IMR-90 (cell line): ENCODE results near the gene GPR21. TPM values are rescaled to one million over a fixed set of nuclear protein-coding genes. Genes with fewer than 3 reads are reported as not detected.

ENCODE experiments used
- ATAC-seq: fragments of 200-7000 bp; cut with Tn5 transposase; 2 replicates; pipeline ENCODE4 v1.9.1; 2020; ENCODE audit warnings: low read depth, mild to moderate bottlenecking, moderate library complexity
- BruUV-seq: library from RNA; stranded (reverse); fragments of 400-500 nt; replicated peaks from 2 replicates; lab custom pipeline; 2021; lab: Mats Ljungman, UMichigan
- CTCF ChIA-PET: fragments of 300-600 bp; formaldehyde crosslinking; extraction: SDS; loops from one replicate; lab custom pipeline; 2021; ENCODE audit warnings: antibody characterized with exemption; lab: Yijun Ruan, JAX
- POLR2A ChIA-PET: fragments of 300-600 bp; sonication (Branson Sonifier 250); formaldehyde crosslinking; loops from one replicate; lab custom pipeline; 2022; ENCODE audit warnings: antibody characterized with exemption; ENCODE audit not compliant: unreplicated experiment; lab: Charles Lee
- DNase-seq: peaks from one replicate; pipeline ENCODE4 v3.0.0; 2013
- H2AFZ ChIP-seq: replicated peaks from 2 replicates; pipeline ENCODE3; 2013; ENCODE audit warnings: low read length, mild to moderate bottlenecking; ENCODE audit not compliant: poor library complexity
- H2AK5ac ChIP-seq: 2 replicates; pipeline ENCODE4 v1.6.1; 2013; ENCODE audit warnings: low read depth, low read length, inconsistent platforms
- H2AK9ac ChIP-seq: replicated peaks from 2 replicates; pipeline ENCODE3; 2013; ENCODE audit warnings: mild to moderate bottlenecking, low read depth, low read length, moderate library complexity; ENCODE audit not compliant: poor library complexity
- H2BK120ac ChIP-seq: 2 replicates; pipeline ENCODE4 v1.6.1; 2013; ENCODE audit warnings: low read depth, low read length, inconsistent platforms
- H2BK15ac ChIP-seq: 3 replicates; pipeline ENCODE4 v1.6.1; 2013; ENCODE audit warnings: low read depth, low read length, inconsistent platforms
- H2BK20ac ChIP-seq: 2 replicates; pipeline ENCODE4 v1.6.1; 2013; ENCODE audit warnings: low read depth, mild to moderate bottlenecking, inconsistent platforms, low read length, moderate library complexity
- H2BK5ac ChIP-seq: 2 replicates; pipeline ENCODE4 v1.6.1; 2013; ENCODE audit warnings: mild to moderate bottlenecking, low read depth, low read length, inconsistent platforms; ENCODE audit not compliant: poor library complexity, severe bottlenecking
- H3K14ac ChIP-seq: replicated peaks from 2 replicates; pipeline ENCODE4 v1.6.1; 2013; ENCODE audit warnings: low read depth, low read length, inconsistent platforms
- H3K18ac ChIP-seq: 2 replicates; pipeline ENCODE4 v1.6.1; 2013; ENCODE audit warnings: low read depth, low read length, control low read depth
- H3K23ac ChIP-seq: 2 replicates; pipeline ENCODE4 v1.6.1; 2013; ENCODE audit warnings: low read depth, low read length, inconsistent platforms
- H3K27ac ChIP-seq: 2 replicates; pipeline ENCODE4 v1.5.1; 2013; ENCODE audit warnings: mild to moderate bottlenecking, control low read depth, low read length; ENCODE audit not compliant: insufficient read depth
- H3K27me3 ChIP-seq: 2 replicates; pipeline ENCODE4 v1.6.1; 2013; ENCODE audit warnings: low read length; ENCODE audit not compliant: control insufficient read depth, insufficient read depth
- H3K36me3 ChIP-seq: 2 replicates; pipeline ENCODE4 v1.6.1; 2013; ENCODE audit warnings: low read length, mixed read lengths; ENCODE audit not compliant: control insufficient read depth, insufficient read depth
- H3K4ac ChIP-seq: 2 replicates; pipeline ENCODE4 v1.6.1; 2013; ENCODE audit warnings: low read depth, low read length, inconsistent platforms
- H3K4me1 ChIP-seq: 2 replicates; pipeline ENCODE4 v1.6.1; 2013; ENCODE audit warnings: low read length, mixed read lengths; ENCODE audit not compliant: control insufficient read depth, insufficient read depth
- H3K4me2 ChIP-seq: 2 replicates; pipeline ENCODE4 v1.6.1; 2013; ENCODE audit warnings: low read depth, mild to moderate bottlenecking, control low read depth, low read length, moderate library complexity
- H3K4me3 ChIP-seq: 2 replicates; pipeline ENCODE4 v1.5.1; 2013; ENCODE audit warnings: low read depth, mild to moderate bottlenecking, control low read depth, low read length, moderate library complexity; ENCODE audit not compliant: insufficient read depth
- H3K56ac ChIP-seq: 2 replicates; pipeline ENCODE4 v1.6.1; 2013; ENCODE audit warnings: low read length, inconsistent platforms; ENCODE audit not compliant: insufficient read depth; ENCODE audit errors: extremely low read depth
- H3K79me1 ChIP-seq, 2 experiments: 2 replicates each; pipeline ENCODE4 v1.6.1; 2013; ENCODE audit warnings: low read length in 2 of 2, inconsistent platforms in 1 of 2, low read depth in 1 of 2
- H3K9ac ChIP-seq: 2 replicates; pipeline ENCODE4 v1.6.1; 2013; ENCODE audit warnings: low read depth, low read length, control low read depth
- H3K9me1 ChIP-seq: 2 replicates; pipeline ENCODE4 v1.6.1; 2013; ENCODE audit warnings: low read length, inconsistent platforms; ENCODE audit not compliant: insufficient read depth
- H3K9me3 ChIP-seq: 2 replicates; pipeline ENCODE4 v1.6.1; 2013; ENCODE audit warnings: low read length; ENCODE audit not compliant: control insufficient read depth, insufficient read depth
- H4K20me1 ChIP-seq: 2 replicates; pipeline ENCODE4 v1.6.1; 2013; ENCODE audit warnings: low read length, inconsistent platforms; ENCODE audit not compliant: insufficient read depth
- H4K5ac ChIP-seq: 2 replicates; pipeline ENCODE4 v1.6.1; 2013; ENCODE audit warnings: mild to moderate bottlenecking, low read depth, low read length, control low read depth
- H4K8ac ChIP-seq, 2 experiments: 2 replicates each; pipeline ENCODE4 v1.6.1; 2013; ENCODE audit warnings: low read depth in 2 of 2, low read length in 2 of 2, control low read depth in 1 of 2, inconsistent platforms in 1 of 2
- H4K91ac ChIP-seq: 2 replicates; pipeline ENCODE4 v1.6.1; 2013; ENCODE audit warnings: low read depth, low read length, inconsistent platforms; ENCODE audit not compliant: insufficient read depth
- BHLHE40 ChIP-seq: fragments of 150-350 bp; IDR thresholded peaks from 2 replicates; pipeline ENCODE4 v1.6.1; 2016; ENCODE audit warnings: mild to moderate bottlenecking, low read depth, low read length
- FOS ChIP-seq: fragments of 150-350 bp; IDR thresholded peaks from 2 replicates; pipeline ENCODE4 v1.6.1; 2016; ENCODE audit warnings: low read depth, low read length
- MAFK ChIP-seq: IDR thresholded peaks from 2 replicates; pipeline ENCODE4 v1.6.1; 2012; ENCODE audit warnings: low read depth, low read length, improper control_type of control experiment
- MXI1 ChIP-seq: IDR thresholded peaks from 2 replicates; pipeline ENCODE4 v1.6.1; 2012; ENCODE audit warnings: low read depth, mild to moderate bottlenecking, low read length, moderate library complexity, borderline replicate concordance
- NFE2L2 ChIP-seq: fragments of 150-350 bp; IDR thresholded peaks from 2 replicates; pipeline ENCODE4 v1.6.1; 2016; ENCODE audit warnings: low read depth, mild to moderate bottlenecking, low read length
- RAD21 ChIP-seq: IDR thresholded peaks from 2 replicates; pipeline ENCODE4 v1.6.1; 2012; ENCODE audit warnings: low read length, improper control_type of control experiment
- RCOR1 ChIP-seq: IDR thresholded peaks from 2 replicates; pipeline ENCODE4 v1.6.1; 2012; ENCODE audit warnings: mild to moderate bottlenecking, low read length, improper control_type of control experiment; ENCODE audit not compliant: insufficient replicate concordance
- whole genome bisulfite sequencing, 2 experiments: methylation state at CpG; one replicate each; pipeline versions ENCODE4 v1.1.5 to v1.1.7; 2013; ENCODE audit warnings: missing lambda C conversion rate in 2 of 2; ENCODE audit not compliant: insufficient read length in 1 of 2; ENCODE audit errors: extremely low coverage in 2 of 2; 5-methylcytosine and 5-hydroxymethylcytosine counted together
- dilution Hi-C: fragments of 300-500 bp; cut with HindIII; formaldehyde crosslinking; loops from one replicate; pipeline ENCODE4 v1.14.3; 2018; ENCODE audit warnings: low sequenced_read_pairs; ENCODE audit not compliant: unreplicated experiment
- in situ Hi-C: fragments of 300-500 bp; cut with MboI; formaldehyde crosslinking; loops from 3 replicates; pipeline ENCODE4 v1.14.3; 2019; ENCODE audit warnings: low sequenced_read_pairs, inconsistent platforms, mixed read lengths
- intact Hi-C: fragments of 100-400 bp; cut with micrococcal nuclease; formaldehyde crosslinking; loops from 2 replicates; pipeline ENCODE4 v1.10.0; 2022
- polyA plus RNA-seq, 3 experiments: library from polyadenylated mRNA; depleted of rRNA; stranded (reverse); fragments of >200 nt; gene quantifications; 2 replicates each; pipeline ENCODE4 v1.2.3, GENCODE V29; 2012; ENCODE audit warnings: low replicate concordance in 1 of 3
- total RNA-seq: library from RNA; depleted of rRNA; stranded (reverse); fragments of >200 nt; gene quantifications from 2 replicates; pipeline ENCODE4 v1.2.3, GENCODE V29; 2012
- TF ChIP-seq, protein P1 (sequence below): fragments of 150-350 bp; IDR thresholded peaks from 2 replicates; pipeline ENCODE4 v1.6.1; 2016; ENCODE audit warnings: low read depth, mild to moderate bottlenecking, low read length, moderate library complexity, borderline replicate concordance

GPR21 gene
- total and polyA plus RNA-seq, 2 of the 4 experiments (the other 2 are of a cell fraction): 0.90 TPM; not detected in 1

- dilution Hi-C loops (no loop called here), in situ Hi-C loops (no loop called here), intact Hi-C loops (no loop called here)
- H3K23ac ChIP-seq: no peak overlapping the region
- no peak for TF ChIP-seq MXI1
- TF ChIP-seq, protein P1, sequence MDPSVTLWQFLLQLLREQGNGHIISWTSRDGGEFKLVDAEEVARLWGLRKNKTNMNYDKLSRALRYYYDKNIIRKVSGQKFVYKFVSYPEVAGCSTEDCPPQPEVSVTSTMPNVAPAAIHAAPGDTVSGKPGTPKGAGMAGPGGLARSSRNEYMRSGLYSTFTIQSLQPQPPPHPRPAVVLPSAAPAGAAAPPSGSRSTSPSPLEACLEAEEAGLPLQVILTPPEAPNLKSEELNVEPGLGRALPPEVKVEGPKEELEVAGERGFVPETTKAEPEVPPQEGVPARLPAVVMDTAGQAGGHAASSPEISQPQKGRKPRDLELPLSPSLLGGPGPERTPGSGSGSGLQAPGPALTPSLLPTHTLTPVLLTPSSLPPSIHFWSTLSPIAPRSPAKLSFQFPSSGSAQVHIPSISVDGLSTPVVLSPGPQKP: no peak
- TF ChIP-seq RAD21: no peak
- TF ChIP-seq FOS: no peak
- TF ChIP-seq NFE2L2: no peak
- TF ChIP-seq RCOR1: no peak
- TF ChIP-seq MAFK: peak; percentile 39; the same call in 1 of the 2 replicates
- no peak for TF ChIP-seq BHLHE40
- peak overlapping the region; percentile 97; the same call in 1 of the 3 replicates for H2BK15ac ChIP-seq
- peak overlapping the region; percentile 36 to 50; a peak in 3 of 4 replicates for H4K8ac ChIP-seq
- H3K4me1 ChIP-seq: peaks cover 4% of the 10 kb centered on the region
- peak overlapping the region; percentile 91 for H3K18ac ChIP-seq
- peak overlapping the region; percentile 48; the same call in 1 of the 2 replicates for H4K5ac ChIP-seq
- no peak for ATAC-seq
- 80% methylated on average over 1 of the region's 5 CpGs; no CpG with 5 or more reads in 1 of the 2 experiments for WGBS, 2 experiments
- peak overlapping the region; percentile 41; the same call in 1 of the 2 replicates for H2BK120ac ChIP-seq
- no peaks in the 10 kb centered on the region for H3K9me1 ChIP-seq
- H3K4me2 ChIP-seq: no peak overlapping the region
- CTCF ChIA-PET: no interaction called here
- peak overlapping the region; percentile 28; the same call in 1 of the 2 replicates for H3K14ac ChIP-seq
- no peak overlapping the region for H3K9ac ChIP-seq
- 0 out of 2 replicates have a peak overlapping the region, but pooled peaks have one; percentile 46 for H2BK20ac ChIP-seq
- POLR2A ChIA-PET: no interaction called here
- peak overlapping the region; percentile 54; the same call in 1 of the 2 replicates for H3K4ac ChIP-seq
- H2AK9ac ChIP-seq: no peak overlapping the region
- H3K27ac ChIP-seq: peak overlapping the region; percentile 76; the same call in 1 of the 2 replicates
- H3K4me3 ChIP-seq: no peak overlapping the region
- H2AK5ac ChIP-seq: peak overlapping the region; percentile 77; the same call in 1 of the 2 replicates
- H2AFZ ChIP-seq: no peak overlapping the region
- BruUV-seq: no TSS peak
- DNase-seq: no peak
- H4K91ac ChIP-seq: peak overlapping the region; percentile 46
- H3K9me3 ChIP-seq: peaks cover 2% of the 10 kb centered on the region
- peaks cover 11 to 12% of the 10 kb centered on the region in 2 experiments for H3K79me1 ChIP-seq
- no peaks in the 10 kb centered on the region for H4K20me1 ChIP-seq
- peak overlapping the region; percentile 24 for H2BK5ac ChIP-seq
- no peaks in the 10 kb centered on the region for H3K27me3 ChIP-seq
- H3K56ac ChIP-seq: no peak overlapping the region
- H3K36me3 ChIP-seq: peaks cover 2% of the 10 kb centered on the region
Measured at GRCh38 chr9:123043081-123043939, 9.8 kb downstream of the GPR21 start.
